GM12878 (cell line): ENCODE results near the gene UTP25. TPM values are rescaled to one million over a fixed set of nuclear protein-coding genes. Genes with fewer than 3 reads are reported as not detected.

Experiments used
- ATAC-seq: fragments of 200-7000 bp; cut with Tn5 transposase; 3 replicates; pipeline ENCODE4 v1.9.1; 2020; ENCODE audit warnings: mild to moderate bottlenecking, moderate library complexity
- BruUV-seq: library from RNA; stranded (reverse); fragments of 400-500 nt; replicated peaks from 2 replicates; lab custom pipeline; 2021; lab: Mats Ljungman, UMichigan
- CTCF ChIA-PET: fragments of 300-600 bp; sonication (Branson Sonifier 250); formaldehyde crosslinking; extraction: SDS; loops from one replicate; lab custom pipeline; 2021; ENCODE audit warnings: inconsistent platforms; lab: Yijun Ruan, JAX
- POLR2A ChIA-PET: fragments of 350-600 bp; formaldehyde crosslinking; extraction: SDS; loops from one replicate; lab custom pipeline; 2021; ENCODE audit warnings: inconsistent platforms; lab: Charles Lee
- RAD21 ChIA-PET: fragments of 300-600 bp; sonication (Branson Sonifier 250); formaldehyde crosslinking; loops from one replicate; lab custom pipeline; 2023; ENCODE audit warnings: antibody characterized with exemption; ENCODE audit not compliant: unreplicated experiment; lab: Charles Lee
- SMC1A ChIA-PET: fragments of 300-600 bp; sonication (Branson Sonifier 250); formaldehyde crosslinking; loops from one replicate; lab custom pipeline; 2023; ENCODE audit not compliant: unreplicated experiment, uncharacterized antibody; lab: Charles Lee
- DNase-seq: peaks from one replicate; pipeline ENCODE4 v3.0.0-alpha.2; 2011; ENCODE audit warnings: low read depth, low spot score
- FAIRE-seq: peaks from 3 replicates; lab custom pipeline; 2011; peaks lifted over from hg19 to GRCh38; lab: Jason Lieb, UNC
- H2AFZ ChIP-seq: 2 replicates; pipeline ENCODE4 v1.6.0; 2011; ENCODE audit warnings: low read depth, low read length, control low read depth; ENCODE audit not compliant: control insufficient read depth
- H3K27ac ChIP-seq: 2 replicates; pipeline ENCODE4 v1.5.1; 2011; ENCODE audit warnings: control low read depth; ENCODE audit not compliant: control insufficient read depth, insufficient read depth
- H3K27me3 ChIP-seq, 2 experiments: replicated peaks in 1 of 2; 2 replicates each; pipeline versions ENCODE4 v1.6.0 to v1.6.1; 2011; ENCODE audit warnings: low read length in 1 of 2; ENCODE audit not compliant: control insufficient read depth in 2 of 2, insufficient read depth in 2 of 2
- H3K36me3 ChIP-seq, 2 experiments: 2 replicates each; pipeline ENCODE4 v1.5.1; 2011; ENCODE audit warnings: low read length in 1 of 2; ENCODE audit not compliant: control insufficient read depth in 2 of 2, insufficient read depth in 2 of 2
- H3K4me1 ChIP-seq: 2 replicates; pipeline ENCODE4 v1.6.1; 2011; ENCODE audit warnings: mild to moderate bottlenecking, low read length, moderate library complexity, mixed read lengths; ENCODE audit not compliant: control insufficient read depth, insufficient read depth
- H3K4me2 ChIP-seq: 2 replicates; pipeline ENCODE4 v1.6.0; 2011; ENCODE audit warnings: control low read depth; ENCODE audit not compliant: control insufficient read depth, insufficient read depth
- H3K4me3 ChIP-seq: fragments of 200-600 bp; sonication (generic); 2 replicates; pipeline ENCODE4 v1.5.1; 2016
- H3K79me2 ChIP-seq: 2 replicates; pipeline ENCODE4 v1.6.0; 2011; ENCODE audit warnings: low read length; ENCODE audit not compliant: control insufficient read depth, insufficient read depth
- H3K9ac ChIP-seq: 2 replicates; pipeline ENCODE4 v1.8.0; 2011; ENCODE audit warnings: low read length, control low read depth, mixed read lengths; ENCODE audit not compliant: control insufficient read depth, insufficient read depth
- H3K9me3 ChIP-seq: replicated peaks from 3 replicates; pipeline ENCODE4 v1.5.1; 2011; ENCODE audit warnings: mild to moderate bottlenecking, low read length; ENCODE audit not compliant: control insufficient read depth, insufficient read depth
- H4K20me1 ChIP-seq: 2 replicates; pipeline ENCODE4 v1.6.0; 2011; ENCODE audit not compliant: control insufficient read depth, insufficient read depth
- CBX3 ChIP-seq: fragments of 200-600 bp; sonication (generic); IDR thresholded peaks from 2 replicates; pipeline ENCODE4 v1.6.1; 2016; ENCODE audit warnings: low read depth, borderline replicate concordance
- CHD2 ChIP-seq: IDR thresholded peaks from 2 replicates; pipeline ENCODE4 v1.6.1; 2011; ENCODE audit warnings: low read depth, low read length, improper control_type of control experiment, borderline replicate concordance
- EED ChIP-seq: sonication (generic); IDR thresholded peaks from 2 replicates; pipeline ENCODE4 v1.6.1; 2016; ENCODE audit warnings: antibody characterized with exemption, low read depth
- ELK1 ChIP-seq: IDR thresholded peaks from 2 replicates; pipeline ENCODE4 v1.6.1; 2012; ENCODE audit warnings: low read depth, low read length, improper control_type of control experiment
- IRF3 ChIP-seq: fragments of 450-650 bp; IDR thresholded peaks from 2 replicates; pipeline ENCODE4 v1.6.1; 2014; ENCODE audit warnings: mild to moderate bottlenecking
- IRF5 ChIP-seq: fragments of 450-650 bp; IDR thresholded peaks from 2 replicates; pipeline ENCODE4 v1.6.1; 2017; ENCODE audit warnings: borderline replicate concordance
- LARP7 ChIP-seq: fragments of 450-650 bp; IDR thresholded peaks from 2 replicates; pipeline ENCODE4 v1.6.1; 2017; ENCODE audit warnings: mild to moderate bottlenecking
- NKRF ChIP-seq: fragments of 450-650 bp; conservative IDR thresholded peaks from 2 replicates; pipeline ENCODE4 v1.6.1; 2017; ENCODE audit warnings: mild to moderate bottlenecking, moderate library complexity
- NRF1 ChIP-seq: conservative IDR thresholded peaks from 2 replicates; pipeline ENCODE4 v1.6.1; 2011; ENCODE audit warnings: mild to moderate bottlenecking, low read depth, low read length, improper control_type of control experiment
- RAD21 ChIP-seq: IDR thresholded peaks from 2 replicates; pipeline ENCODE4 v1.6.1; 2011; ENCODE audit warnings: mild to moderate bottlenecking, low read depth, low read length, moderate library complexity; ENCODE audit not compliant: insufficient read depth
- RELB ChIP-seq: fragments of 450-650 bp; IDR thresholded peaks from 2 replicates; pipeline ENCODE4 v1.6.1; 2017; ENCODE audit warnings: low read depth, mild to moderate bottlenecking, moderate library complexity
- SMC3 ChIP-seq: IDR thresholded peaks from 2 replicates; pipeline ENCODE4 v1.6.1; 2011; ENCODE audit warnings: low read length, improper control_type of control experiment, borderline replicate concordance
- SREBF1 ChIP-seq: IDR thresholded peaks from 2 replicates; pipeline ENCODE4 v1.6.1; 2012; ENCODE audit warnings: mild to moderate bottlenecking, low read length
- STAT3 ChIP-seq: IDR thresholded peaks from 2 replicates; pipeline ENCODE4 v1.6.1; 2011; ENCODE audit warnings: low read depth, low read length, improper control_type of control experiment
- SUPT20H ChIP-seq: IDR thresholded peaks from 2 replicates; pipeline ENCODE4 v1.6.1; 2011; ENCODE audit warnings: low read depth, mild to moderate bottlenecking, low read length, moderate library complexity, borderline replicate concordance; ENCODE audit not compliant: control insufficient read depth
- TBL1XR1 ChIP-seq: IDR thresholded peaks from 2 replicates; pipeline ENCODE4 v1.6.1; 2012; ENCODE audit warnings: low read depth, low read length, improper control_type of control experiment
- TCF3 ChIP-seq: IDR thresholded peaks from 2 replicates; pipeline ENCODE4 v1.6.1; 2012; ENCODE audit warnings: low read depth, mild to moderate bottlenecking, low read length, borderline replicate concordance; ENCODE audit not compliant: insufficient read depth
- ZNF274 ChIP-seq: IDR thresholded peaks from one replicate; pipeline ENCODE4 v1.8.0; 2011; ENCODE audit not compliant: insufficient read length, insufficient read depth
- WGBS: methylation state at CpG from one replicate; pipeline ENCODE4 v1.1.6; 2016; ENCODE audit warnings: low lambda C conversion rate; ENCODE audit not compliant: insufficient replicate concordance, insufficient coverage; ENCODE audit errors: missing lambda C conversion rate; 5-methylcytosine and 5-hydroxymethylcytosine counted together
- in situ Hi-C: fragments of 300-500 bp; cut with MboI; formaldehyde crosslinking; loops from 9 replicates; pipeline ENCODE4 v1.14.3; 2018; ENCODE audit warnings: mixed read lengths
- intact Hi-C: fragments of 100-400 bp; cut with micrococcal nuclease; formaldehyde crosslinking; loops from one replicate; pipeline ENCODE4 v1.14.2; 2022; ENCODE audit not compliant: unreplicated experiment
- polyA plus RNA-seq, 11 experiments: library from polyadenylated mRNA; depleted of rRNA in 4 of 11; unstranded in 6 of 11; stranded (reverse) in 5 of 11; fragments of >200 nt; fragmentation: Nextera tagmentation in 4 of 11; fragmentation: Illumina TruSeq in 1 of 11; extraction: Ambion mirVana in 4 of 11; extraction: Trizol in 1 of 11; gene quantifications; 1 replicate in 1 of 11; 2 replicates in 10 of 11; pipeline versions ENCODE4 v1.2.1 to v1.2.3, GENCODE V29; 2011 to 2016; ENCODE audit warnings: inconsistent platforms in 2 of 11, missing spikeins in 2 of 11, low read depth in 1 of 11
- total RNA-seq, 4 experiments: library from RNA; depleted of rRNA in 3 of 4; stranded (reverse); fragments of >200 nt in 3 of 4; fragmentation: Illumina TruSeq in 1 of 4; extraction: Trizol in 1 of 4; gene quantifications; 2 replicates each; pipeline versions ENCODE4 v1.2.1 to v1.2.3, GENCODE V29; 2013 to 2021

The UTP25 gene
- total and polyA plus RNA-seq, 10 of the 15 experiments (the other 5 are each of a cell fraction or from before 2014, with no cell fraction given): 3.0 to 13.3 (median 8.5) TPM

- in situ Hi-C loops: no loop called here
- no peaks in the 10 kb centered on the region for H3K4me1 ChIP-seq
- H2AFZ ChIP-seq: no peak overlapping the region
- intact Hi-C loops: no loop called here
- POLR2A ChIA-PET: no interaction called here
- BruUV-seq: no TSS peak
- DNase-seq (no peak), ATAC-seq (no peak), FAIRE-seq (no peak)
- H3K4me3 ChIP-seq: no peak overlapping the region
- H3K27me3 ChIP-seq: no peaks in the 10 kb centered on the region
- H4K20me1 ChIP-seq: no peaks in the 10 kb centered on the region
- H3K27ac ChIP-seq: no peak overlapping the region
- H3K9me3 ChIP-seq: no peaks in the 10 kb centered on the region
- H3K9ac ChIP-seq: no peak overlapping the region
- no peak overlapping the region for H3K4me2 ChIP-seq
- H3K36me3 ChIP-seq: no peaks in the 10 kb centered on the region
- SMC1A ChIA-PET: no interaction called here
- WGBS: 17% methylated on average over 4 of the region's 4 CpGs
- RAD21 ChIA-PET: no interaction called here
- CTCF ChIA-PET: interaction anchor here (2.9 kb wide), 1 partner anchor 10 kb away, joined by 11 read pairs; no protein-coding TSS in a partner anchor
- no peaks in the 10 kb centered on the region for H3K79me2 ChIP-seq
- no peak for TF ChIP-seq TCF3
- no peak for TF ChIP-seq SUPT20H
- no peak for TF ChIP-seq EED
- TF ChIP-seq ZNF274: no peak
- no peak for TF ChIP-seq CBX3
- TF ChIP-seq SREBF1: no peak
- no peak for TF ChIP-seq CHD2
- TF ChIP-seq ELK1: no peak
- TF ChIP-seq IRF5: no peak
- TF ChIP-seq RELB: no peak
- TF ChIP-seq NKRF: no peak
- no peak for TF ChIP-seq IRF3
- TF ChIP-seq STAT3: no peak
- TF ChIP-seq TBL1XR1: no peak
- TF ChIP-seq NRF1: no peak
- no peak for TF ChIP-seq RAD21
- TF ChIP-seq SMC3: no peak
- TF ChIP-seq LARP7: no peak
Observed at GRCh38 chr1:209870151-209870831, 42.5 kb downstream of the UTP25 start.
